ENCODE data around the gene MYL3.

The MYL3 gene

GRCh38 chr3:46851364-46852333, 11.6 kb downstream of the MYL3 start:
- in situ Hi-C loops (cut with MboI; ENCODE audit: low sequenced_read_pairs): no loop called here

- in situ Hi-C loops (cut with MboI; ENCODE audit: low sequenced_read_pairs): no loop called here
Observed at GRCh38 chr3:46850468-46850779, 12.8 kb downstream of the MYL3 start.

GRCh38 chr3:46849686-46850467, 13.4 kb downstream of the MYL3 start:
- in situ Hi-C loops (cut with MboI; ENCODE audit: low sequenced_read_pairs): no loop called here

GRCh38 chr3:46849045-46849631, 14.1 kb downstream of the MYL3 start:
- in situ Hi-C loops (cut with MboI; ENCODE audit: low sequenced_read_pairs): no loop called here

GRCh38 chr3:46848271-46849044, 14.8 kb downstream of the MYL3 start:
- in situ Hi-C loops (cut with MboI; ENCODE audit: low sequenced_read_pairs): no loop called here

GRCh38 chr3:46847744-46848143, 15.5 kb downstream of the MYL3 start:
- in situ Hi-C loops (cut with MboI; ENCODE audit: low sequenced_read_pairs): no loop called here

GRCh38 chr3:46846624-46847542, 16.4 kb downstream of the MYL3 start:
- in situ Hi-C loops (cut with MboI; ENCODE audit: low sequenced_read_pairs): no loop called here

GRCh38 chr3:46845860-46846623, 17.2 kb downstream of the MYL3 start:
- in situ Hi-C loops (cut with MboI; ENCODE audit: low sequenced_read_pairs): no loop called here

GRCh38 chr3:46845397-46845859, 17.8 kb downstream of the MYL3 start:
- in situ Hi-C loops (cut with MboI; ENCODE audit: low sequenced_read_pairs): no loop called here

- in situ Hi-C loops (cut with MboI; ENCODE audit: low sequenced_read_pairs): no loop called here
Observed at GRCh38 chr3:46844881-46845312, 18.3 kb downstream of the MYL3 start.

GRCh38 chr3:46844397-46844796, 18.8 kb downstream of the MYL3 start:
- in situ Hi-C loops (cut with MboI; ENCODE audit: low sequenced_read_pairs): no loop called here

GRCh38 chr3:46843508-46843907, 19.7 kb downstream of the MYL3 start:
- in situ Hi-C loops (cut with MboI; ENCODE audit: low sequenced_read_pairs): no loop called here

GRCh38 chr3:46840491-46840890, 22.8 kb downstream of the MYL3 start:
- in situ Hi-C loops (cut with MboI; ENCODE audit: low sequenced_read_pairs): no loop called here

- in situ Hi-C loops (cut with MboI; ENCODE audit: low sequenced_read_pairs): no loop called here
Observed at GRCh38 chr3:46838301-46838700, 24.9 kb downstream of the MYL3 start.

GRCh38 chr3:46835491-46835890, 27.8 kb downstream of the MYL3 start:
- in situ Hi-C loops (cut with MboI; ENCODE audit: low sequenced_read_pairs): no loop called here

GRCh38 chr3:46835054-46835453, 28.2 kb downstream of the MYL3 start:
- in situ Hi-C loops (cut with MboI; ENCODE audit: low sequenced_read_pairs): no loop called here

GRCh38 chr3:46833346-46834300, 29.6 kb downstream of the MYL3 start:
- in situ Hi-C loops (cut with MboI; ENCODE audit: low sequenced_read_pairs): no loop called here

- in situ Hi-C loops (cut with MboI; ENCODE audit: low sequenced_read_pairs): no loop called here
Observed at GRCh38 chr3:46831841-46832240, 31.4 kb downstream of the MYL3 start.
